Stimulated activated effector memory CD8-positive, alpha-beta T cell treated with anti-CD3 and anti-CD28 coated beads, Interleukin-12 subunit alpha, Interleukin-12 subunit beta, amount 100 ng/mL, for 72 hours (primary cell): ENCODE data around the gene PAGE4.

Experiments
- ATAC-seq: fragments of 150-1000 bp; cut with Tn5 transposase; 2 replicates; pipeline ENCODE4 v1.10.0; 2021
- DNase-seq, 2 donors: peaks; one replicate each; pipeline ENCODE4 v3.0.0; 2021 to 2022; ENCODE audit warnings: low spot score in 2 of 2
- H3K27ac Mint-ChIP-seq: one replicate; pipeline ENCODE4 v1.8.0; 2022; ENCODE audit warnings: mild to moderate bottlenecking, mixed read lengths
- H3K36me3 Mint-ChIP-seq: one replicate; pipeline ENCODE4 v1.8.0; 2022; ENCODE audit warnings: mild to moderate bottlenecking, mixed read lengths
- H3K4me1 Mint-ChIP-seq: one replicate; pipeline ENCODE4 v1.8.0; 2022; ENCODE audit warnings: mixed read lengths
- H3K4me3 Mint-ChIP-seq: one replicate; pipeline ENCODE4 v1.8.0; 2022; ENCODE audit warnings: mild to moderate bottlenecking, mixed read lengths
- H3K9me3 Mint-ChIP-seq: one replicate; pipeline ENCODE4 v1.8.0; 2022; ENCODE audit warnings: mixed read lengths

PAGE4 gene

GRCh38 chrX:49829016-49829415 lies at the start of gene PAGE4:
Gene PAGE4 (plus strand): TSS chrX:49829303. CDS start chrX:49830429, 1,126 bp downstream.
- Mint-ChIP-seq H3K27ac (no peak within 1 kb of the TSS), H3K36me3 (no peaks in the 10 kb centered on the region), H3K4me1 (no peaks in the 10 kb centered on the region), H3K4me3 (no peak within 1 kb of the TSS), H3K9me3 (no peaks in the 10 kb centered on the region)
- ATAC-seq (no peak), DNase-seq (no peak)

GRCh38 chrX:49784747-49785280 lies 44.3 kb upstream of the PAGE4 start:
- Mint-ChIP-seq H3K9me3 (no peaks in the 10 kb centered on the region), H3K4me3 (no peak overlapping the region), H3K36me3 (no peaks in the 10 kb centered on the region), H3K4me1 (no peaks in the 10 kb centered on the region), H3K27ac (no peak overlapping the region)
- ATAC-seq, result no peak
- DNase-seq, result no peak

DNA sequence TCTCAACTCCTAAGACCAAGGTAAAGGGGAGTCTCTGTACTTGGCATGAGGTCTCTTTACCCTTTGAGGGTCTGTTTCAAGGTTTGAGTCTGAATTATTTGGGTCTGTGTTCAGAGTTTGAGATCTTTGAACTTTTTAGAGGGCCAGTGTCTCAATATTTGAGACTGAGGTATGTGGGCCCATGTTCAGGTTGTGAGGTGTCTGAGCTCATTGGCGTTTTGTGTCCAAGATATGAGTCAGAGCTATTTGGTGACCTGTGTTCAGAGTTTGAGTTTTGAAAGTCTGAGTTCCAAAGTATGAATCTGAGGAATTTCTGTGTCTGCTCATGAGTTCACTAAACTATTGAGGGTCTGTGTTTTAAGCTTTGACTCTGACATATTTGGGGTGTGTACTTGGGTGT lies 36.7 kb upstream of the PAGE4 start:
- DNase-seq (no peak), ATAC-seq (no peak)
- H3K36me3 Mint-ChIP-seq, result no peaks in the 10 kb centered on the region
- no peaks in the 10 kb centered on the region for H3K4me1 Mint-ChIP-seq
- no peaks in the 10 kb centered on the region for H3K9me3 Mint-ChIP-seq
- no peak overlapping the region for H3K27ac Mint-ChIP-seq
- no peak overlapping the region for H3K4me3 Mint-ChIP-seq

- H3K9me3 Mint-ChIP-seq, result no peaks in the 10 kb centered on the region
- no peak overlapping the region for H3K4me3 Mint-ChIP-seq
- ATAC-seq (no peak), DNase-seq (no peak)
- H3K4me1 Mint-ChIP-seq, result no peaks in the 10 kb centered on the region
- H3K36me3 Mint-ChIP-seq, result no peaks in the 10 kb centered on the region
- no peak overlapping the region for H3K27ac Mint-ChIP-seq
Observed at GRCh38 chrX:49793686-49794085, 35.4 kb upstream of the PAGE4 start.

- no peaks in the 10 kb centered on the region for H3K4me1 Mint-ChIP-seq
- DNase-seq, result no peak
- no peaks in the 10 kb centered on the region for H3K9me3 Mint-ChIP-seq
- no peak overlapping the region for H3K27ac Mint-ChIP-seq
- H3K36me3 Mint-ChIP-seq, result no peaks in the 10 kb centered on the region
- no peak overlapping the region for H3K4me3 Mint-ChIP-seq
- ATAC-seq, result no peak
Observed at GRCh38 chrX:49799828-49800227, 29.3 kb upstream of the PAGE4 start.

DNA sequence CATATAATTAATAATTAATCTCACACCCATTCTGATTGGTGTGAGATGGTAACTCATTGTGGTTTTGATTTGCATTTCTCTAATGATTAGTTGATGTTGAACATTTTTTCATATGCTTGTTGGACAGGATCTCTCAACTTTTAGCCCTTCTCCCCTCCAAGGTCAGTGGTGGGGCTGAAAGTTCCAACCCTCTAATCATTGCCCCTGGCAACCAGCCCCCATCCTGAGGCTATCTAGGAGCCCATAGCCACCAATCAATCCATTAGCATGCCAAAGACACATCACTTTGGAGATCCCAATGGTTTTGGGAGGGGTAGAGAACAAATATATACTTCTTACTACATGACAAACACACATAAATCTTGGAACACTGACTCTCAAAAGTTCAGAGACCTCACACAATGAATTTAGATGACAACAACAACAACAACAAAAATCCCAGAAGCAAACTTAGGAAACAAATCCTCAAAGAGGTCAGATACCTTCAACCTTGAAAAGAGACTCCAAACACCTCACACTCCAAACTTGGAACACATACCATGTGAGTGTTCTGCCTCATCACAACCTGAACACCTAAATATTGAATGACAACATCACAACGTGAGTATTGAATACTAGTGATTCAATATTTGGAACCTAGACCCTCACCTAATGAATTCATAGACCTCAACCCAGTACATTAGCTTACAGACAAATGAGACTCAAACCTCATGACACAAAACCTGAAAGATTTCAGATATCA lies 19.0 kb upstream of the PAGE4 start:
- Mint-ChIP-seq H3K9me3 (no peaks in the 10 kb centered on the region), H3K4me1 (no peaks in the 10 kb centered on the region), H3K27ac (no peak overlapping the region), H3K4me3 (no peak overlapping the region), H3K36me3 (no peaks in the 10 kb centered on the region)
- ATAC-seq (no peak), DNase-seq (no peak)

GRCh38 chrX:49812177-49812576 lies 16.9 kb upstream of the PAGE4 start:
- Mint-ChIP-seq H3K4me1 (no peaks in the 10 kb centered on the region), H3K36me3 (no peaks in the 10 kb centered on the region), H3K4me3 (no peak overlapping the region), H3K27ac (no peak overlapping the region), H3K9me3 (no peaks in the 10 kb centered on the region)
- ATAC-seq, result no peak
- DNase-seq, result no peak

DNA sequence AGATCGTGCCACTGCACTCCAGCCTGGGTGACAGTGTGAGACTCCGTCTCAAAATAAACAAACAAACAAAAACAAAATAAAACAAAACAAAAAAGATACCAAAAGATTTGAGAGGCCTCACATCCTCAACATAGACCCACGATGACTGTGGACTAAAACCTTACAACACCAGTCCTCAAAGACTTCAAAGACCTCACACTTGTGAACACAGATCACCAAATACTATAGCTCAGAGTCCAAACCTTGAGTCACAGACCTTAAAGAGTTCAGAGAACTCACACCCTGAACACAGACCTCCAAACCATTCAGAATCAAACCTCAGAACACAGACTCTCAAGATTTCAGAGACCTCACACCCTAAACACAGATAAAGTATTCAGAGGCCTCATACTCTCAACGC lies 12.7 kb upstream of the PAGE4 start:
- Mint-ChIP-seq H3K4me1 (no peaks in the 10 kb centered on the region), H3K27ac (no peak overlapping the region), H3K4me3 (no peak overlapping the region), H3K9me3 (no peaks in the 10 kb centered on the region), H3K36me3 (no peaks in the 10 kb centered on the region)
- DNase-seq (no peak), ATAC-seq (no peak)

DNA sequence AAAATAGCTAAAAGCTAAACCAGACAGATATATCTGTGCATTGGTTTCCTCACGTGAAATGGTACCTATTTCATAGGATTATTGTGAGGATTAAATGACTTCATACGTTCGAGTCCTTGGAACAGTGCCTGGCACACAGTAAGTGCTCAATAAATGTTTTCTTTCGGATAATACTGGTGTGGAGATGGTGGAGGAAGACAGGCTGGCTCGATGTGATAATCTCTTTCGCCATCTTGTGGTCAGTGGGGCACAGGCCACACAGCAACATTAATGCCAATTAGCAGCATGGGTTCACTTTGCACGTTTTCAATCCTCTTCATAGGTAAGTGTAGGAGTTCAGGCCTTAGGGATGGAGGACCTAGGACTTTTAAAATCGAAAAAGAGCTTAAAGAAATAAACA lies 9.3 kb downstream of the PAGE4 start:
- no peak for DNase-seq

DNA sequence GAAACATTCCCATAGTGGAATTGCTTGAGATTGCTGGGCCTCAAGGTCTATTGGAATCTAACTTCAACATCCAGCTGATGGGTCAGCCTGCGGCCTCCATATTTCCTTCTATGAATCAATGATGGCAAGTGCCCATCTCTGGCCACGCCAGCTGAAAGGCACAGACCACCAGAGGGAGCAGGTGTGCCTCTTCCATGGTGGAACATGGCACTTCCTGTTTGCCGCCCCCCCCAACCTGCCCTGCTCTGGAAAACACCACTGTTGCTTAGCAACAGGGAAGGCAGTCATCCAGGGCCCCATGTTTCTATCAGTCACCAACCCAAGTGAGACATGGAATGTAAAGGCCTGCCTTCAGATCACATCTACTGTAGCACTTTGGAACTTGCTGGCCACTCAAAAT lies 11.6 kb downstream of the PAGE4 start:
- H3K27ac Mint-ChIP-seq, result no peak overlapping the region
- H3K4me1 Mint-ChIP-seq, result no peaks in the 10 kb centered on the region
- DNase-seq, result peak in 1 of 2 donors; percentile 1
- H3K9me3 Mint-ChIP-seq, result no peaks in the 10 kb centered on the region
- H3K36me3 Mint-ChIP-seq, result no peaks in the 10 kb centered on the region
- H3K4me3 Mint-ChIP-seq, result no peak overlapping the region
- ATAC-seq, result peak; percentile 69

More for the DNA sequence above, 9.3 kb downstream of the PAGE4 start:
- Mint-ChIP-seq H3K36me3 (no peaks in the 10 kb centered on the region), H3K27ac (no peak overlapping the region), H3K4me1 (no peaks in the 10 kb centered on the region), H3K4me3 (no peak overlapping the region), H3K9me3 (no peaks in the 10 kb centered on the region)
- ATAC-seq, result no peak

DNA sequence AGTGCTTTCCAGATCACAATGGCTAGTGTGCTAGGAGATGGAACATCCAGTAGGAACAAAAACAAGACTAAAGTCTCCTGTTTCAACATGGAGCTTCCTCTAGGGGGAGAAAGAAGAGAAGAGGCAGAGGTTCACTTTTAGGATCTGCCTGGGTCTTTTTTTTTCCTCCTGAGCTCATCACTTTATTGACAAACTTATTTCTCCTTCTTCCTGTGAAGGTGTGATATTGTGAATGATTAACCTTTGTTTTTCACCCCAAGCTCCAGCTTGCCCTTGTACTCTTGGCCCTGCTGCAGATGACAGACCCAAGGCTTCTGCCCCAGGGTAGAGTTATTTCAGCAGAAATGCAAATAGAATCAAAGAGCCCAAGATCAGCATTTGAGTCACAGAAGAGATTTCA lies 13.5 kb downstream of the PAGE4 start:
- Mint-ChIP-seq H3K36me3 (no peaks in the 10 kb centered on the region), H3K4me1 (no peaks in the 10 kb centered on the region), H3K9me3 (no peaks in the 10 kb centered on the region), H3K4me3 (no peak overlapping the region), H3K27ac (no peak overlapping the region)
- ATAC-seq (no peak), DNase-seq (no peak)

- Mint-ChIP-seq H3K4me1 (no peaks in the 10 kb centered on the region), H3K27ac (no peak overlapping the region), H3K9me3 (no peaks in the 10 kb centered on the region), H3K36me3 (no peaks in the 10 kb centered on the region), H3K4me3 (no peak overlapping the region)
- no peak for ATAC-seq
- DNase-seq, result no peak
Observed at GRCh38 chrX:49844611-49845010, 15.5 kb downstream of the PAGE4 start.

- Mint-ChIP-seq H3K4me1 (no peaks in the 10 kb centered on the region), H3K36me3 (no peaks in the 10 kb centered on the region), H3K9me3 (no peaks in the 10 kb centered on the region), H3K27ac (no peak overlapping the region), H3K4me3 (no peak overlapping the region)
- ATAC-seq (no peak), DNase-seq (no peak)
Observed at GRCh38 chrX:49845701-49846403, 16.7 kb downstream of the PAGE4 start.

- H3K9me3 Mint-ChIP-seq, result no peaks in the 10 kb centered on the region
- H3K36me3 Mint-ChIP-seq, result no peaks in the 10 kb centered on the region
- H3K27ac Mint-ChIP-seq, result no peak overlapping the region
- no peak for DNase-seq
- ATAC-seq, result no peak
- H3K4me3 Mint-ChIP-seq, result no peak overlapping the region
- no peaks in the 10 kb centered on the region for H3K4me1 Mint-ChIP-seq
Observed at GRCh38 chrX:49846522-49846921, 17.4 kb downstream of the PAGE4 start.

- no peak for DNase-seq
- Mint-ChIP-seq H3K4me3 (no peak overlapping the region), H3K9me3 (no peaks in the 10 kb centered on the region), H3K36me3 (no peaks in the 10 kb centered on the region), H3K4me1 (no peaks in the 10 kb centered on the region), H3K27ac (no peak overlapping the region)
- ATAC-seq, result no peak
Observed at GRCh38 chrX:49848275-49848674, 19.2 kb downstream of the PAGE4 start.

GRCh38 chrX:49850028-49850427 lies 20.9 kb downstream of the PAGE4 start:
- Mint-ChIP-seq H3K4me3 (no peak overlapping the region), H3K4me1 (no peaks in the 10 kb centered on the region), H3K27ac (no peak overlapping the region), H3K9me3 (no peaks in the 10 kb centered on the region), H3K36me3 (no peaks in the 10 kb centered on the region)
- ATAC-seq (no peak), DNase-seq (no peak)
